ENCODE results near the gene THRSP.
"Not testable (repeated sequence)": the region's sequence is repeated elsewhere in the genome, so short reads cannot be mapped to it uniquely, and the experiment has no call there.

Gene THRSP

GRCh38 chr11:78063440-78064181 lies at the start of gene THRSP:
TSS of gene THRSP (plus strand) at chr11:78063861. CDS start at chr11:78063882, 21 bp downstream.
- TF ChIP-seq CTCF (conservative IDR thresholded peaks at IDR 0.05; ENCODE audit: low read depth, low read length) = no peak
- H3K4me3 ChIP-seq (ENCODE audit: low read depth, low read length) = no peak within 1 kb of the TSS
- no peak for DNase-seq (ENCODE audit: low read depth)

GRCh38 chr11:78014937-78015520 lies 48.6 kb upstream of the THRSP start:
- H3K4me3 ChIP-seq (ENCODE audit: low read depth, low read length); DNase-seq (ENCODE audit: low read depth): not testable (repeated sequence)

GRCh38 chr11:78015878-78016277 lies 47.8 kb upstream of the THRSP start:
- DNase-seq (ENCODE audit: low read depth) = no peak
- H3K4me3 ChIP-seq (ENCODE audit: low read depth, low read length) = no peak overlapping the region
- no peak for TF ChIP-seq CTCF (conservative IDR thresholded peaks at IDR 0.05; ENCODE audit: low read depth, low read length)

GRCh38 chr11:78019808-78020207 lies 43.9 kb upstream of the THRSP start:
- DNase-seq (ENCODE audit: low read depth) = no peak
- H3K4me3 ChIP-seq (ENCODE audit: low read depth, low read length) = no peak overlapping the region
- no peak for TF ChIP-seq CTCF (conservative IDR thresholded peaks at IDR 0.05; ENCODE audit: low read depth, low read length)

- no peak for DNase-seq (ENCODE audit: low read depth)
- H3K4me3 ChIP-seq (ENCODE audit: low read depth, low read length) = no peak overlapping the region
- no peak for TF ChIP-seq CTCF (conservative IDR thresholded peaks at IDR 0.05; ENCODE audit: low read depth, low read length)
These were observed 43.4 kb upstream of the THRSP start for GRCh38 chr11:78020246-78020645.

GRCh38 chr11:78021611-78022010 lies 42.0 kb upstream of the THRSP start:
- DNase-seq (ENCODE audit: low read depth) = no peak
- TF ChIP-seq CTCF (conservative IDR thresholded peaks at IDR 0.05; ENCODE audit: low read depth, low read length) = no peak
- no peak overlapping the region for H3K4me3 ChIP-seq (ENCODE audit: low read depth, low read length)

GRCh38 chr11:78022397-78023396 lies 41.0 kb upstream of the THRSP start, which contains the start of gene KCTD14:
TSS of gene KCTD14 (minus strand) at chr11:78023276. CDS start at chr11:78023249, 27 bp downstream.
- DNase-seq (ENCODE audit: low read depth) = no peak
- H3K4me3 ChIP-seq (ENCODE audit: low read depth, low read length) = peak within 1 kb of the TSS; percentile 69

More at GRCh38 chr11:78022397-78023396, 41.0 kb upstream of the THRSP start, which contains the start of gene KCTD14:
- no peak for TF ChIP-seq CTCF (conservative IDR thresholded peaks at IDR 0.05; ENCODE audit: low read depth, low read length)
